ENCODE data around the gene ASB7. TPM values are rescaled to one million over a fixed set of nuclear protein-coding genes. Genes with fewer than 3 reads are reported as not detected.
"Not testable (repeated sequence)": the region's sequence is repeated elsewhere in the genome, so short reads cannot be mapped to it uniquely, and the experiment has no call there.

The ASB7 gene
- total RNA-seq, 1 donor, result 13.8 TPM

- DNase-seq (ENCODE audit: low read depth), result no peak
- H3K4me3 ChIP-seq (ENCODE audit: low read depth, low read length), result no peak overlapping the region
- TF ChIP-seq, protein P1, sequence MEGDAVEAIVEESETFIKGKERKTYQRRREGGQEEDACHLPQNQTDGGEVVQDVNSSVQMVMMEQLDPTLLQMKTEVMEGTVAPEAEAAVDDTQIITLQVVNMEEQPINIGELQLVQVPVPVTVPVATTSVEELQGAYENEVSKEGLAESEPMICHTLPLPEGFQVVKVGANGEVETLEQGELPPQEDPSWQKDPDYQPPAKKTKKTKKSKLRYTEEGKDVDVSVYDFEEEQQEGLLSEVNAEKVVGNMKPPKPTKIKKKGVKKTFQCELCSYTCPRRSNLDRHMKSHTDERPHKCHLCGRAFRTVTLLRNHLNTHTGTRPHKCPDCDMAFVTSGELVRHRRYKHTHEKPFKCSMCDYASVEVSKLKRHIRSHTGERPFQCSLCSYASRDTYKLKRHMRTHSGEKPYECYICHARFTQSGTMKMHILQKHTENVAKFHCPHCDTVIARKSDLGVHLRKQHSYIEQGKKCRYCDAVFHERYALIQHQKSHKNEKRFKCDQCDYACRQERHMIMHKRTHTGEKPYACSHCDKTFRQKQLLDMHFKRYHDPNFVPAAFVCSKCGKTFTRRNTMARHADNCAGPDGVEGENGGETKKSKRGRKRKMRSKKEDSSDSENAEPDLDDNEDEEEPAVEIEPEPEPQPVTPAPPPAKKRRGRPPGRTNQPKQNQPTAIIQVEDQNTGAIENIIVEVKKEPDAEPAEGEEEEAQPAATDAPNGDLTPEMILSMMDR (IDR thresholded peaks at IDR 0.05; ENCODE audit: insufficient read depth, low read depth, low read length), result no peak
Measured at GRCh38 chr15:100573526-100573925, 28.9 kb upstream of the ASB7 start.

GRCh38 chr15:100580414-100580813 lies 22.0 kb upstream of the ASB7 start:
- no peak overlapping the region for H3K4me3 ChIP-seq (ENCODE audit: low read depth, low read length)
- TF ChIP-seq, protein P1 (IDR thresholded peaks at IDR 0.05; ENCODE audit: insufficient read depth, low read depth, low read length), result no peak
- DNase-seq (ENCODE audit: low read depth), result no peak

DNA sequence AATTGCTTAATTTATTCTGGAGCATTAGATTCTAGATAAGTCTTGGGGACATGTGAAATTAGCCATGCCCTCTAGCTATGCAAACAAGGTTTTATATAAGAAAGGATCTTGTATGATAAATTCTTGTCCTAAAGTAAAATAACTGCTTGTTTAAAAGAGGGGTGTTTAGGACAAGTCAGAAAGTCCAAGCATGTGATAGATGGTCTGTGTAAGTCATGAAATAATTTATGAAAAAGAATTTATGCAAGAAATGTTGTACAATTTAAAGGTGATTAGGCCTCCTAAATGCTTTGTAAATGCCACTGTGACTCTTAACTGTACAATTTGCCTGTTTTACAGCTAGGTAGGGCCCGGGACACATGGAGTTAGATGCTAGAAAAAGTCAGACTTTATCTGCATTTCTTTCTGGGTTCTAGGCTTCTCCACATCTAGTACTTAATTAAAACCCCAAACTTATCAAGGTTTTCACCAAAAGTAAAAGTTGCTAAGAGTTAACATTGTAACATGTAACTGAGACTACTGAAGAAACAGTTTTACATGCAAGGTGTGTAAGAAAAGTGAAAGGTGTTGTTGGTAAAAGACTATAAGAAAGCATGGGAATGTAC lies 13.6 kb upstream of the ASB7 start:
- TF ChIP-seq, protein P1 (IDR thresholded peaks at IDR 0.05; ENCODE audit: insufficient read depth, low read depth, low read length), result no peak
- no peak overlapping the region for H3K4me3 ChIP-seq (ENCODE audit: low read depth, low read length)
- peak; percentile 9 for DNase-seq (ENCODE audit: low read depth)

DNA sequence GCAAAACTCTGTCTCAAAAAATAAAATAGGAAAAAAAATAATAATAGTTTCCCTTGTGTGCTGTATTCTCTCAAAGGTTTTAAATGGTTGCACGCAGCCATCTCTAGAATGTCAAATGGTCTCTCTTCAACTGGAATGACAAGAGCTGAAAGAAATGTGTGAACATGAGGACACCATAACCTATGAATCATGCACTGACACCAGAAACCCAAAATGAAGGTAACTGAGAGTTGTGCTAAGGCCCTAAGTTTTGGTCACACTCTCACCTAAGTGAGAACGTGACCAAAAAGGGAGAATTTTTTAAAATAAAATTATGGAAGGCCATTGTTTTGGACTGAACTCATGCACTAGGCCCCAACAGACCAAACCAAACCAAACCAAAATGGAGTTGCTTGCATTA lies 11.2 kb upstream of the ASB7 start:
- not testable (repeated sequence) for DNase-seq (ENCODE audit: low read depth)

DNA sequence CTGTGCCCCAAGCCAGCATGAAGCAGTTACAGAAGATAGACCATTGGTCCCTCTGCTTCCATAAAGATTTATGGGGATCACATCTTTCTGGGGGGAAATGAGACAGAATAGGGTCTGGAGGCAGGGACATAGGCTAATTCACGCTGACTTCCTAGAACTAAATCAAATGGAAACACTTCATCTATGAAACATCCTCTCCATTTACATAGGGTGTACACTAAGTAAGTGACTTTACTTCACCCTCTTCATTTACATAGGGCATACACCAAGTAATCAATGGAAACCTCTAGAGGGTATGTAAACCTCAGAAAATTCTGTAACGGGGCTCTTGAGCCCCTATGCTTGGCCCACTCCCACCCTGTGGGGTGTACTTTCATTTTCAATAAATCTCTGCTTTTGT lies 10.6 kb upstream of the ASB7 start:
- TF ChIP-seq, protein P1 (IDR thresholded peaks at IDR 0.05; ENCODE audit: insufficient read depth, low read depth, low read length), result no peak

More for the DNA sequence above, 11.2 kb upstream of the ASB7 start:
- H3K4me3 ChIP-seq (ENCODE audit: low read depth, low read length), result not testable (repeated sequence)

DNA sequence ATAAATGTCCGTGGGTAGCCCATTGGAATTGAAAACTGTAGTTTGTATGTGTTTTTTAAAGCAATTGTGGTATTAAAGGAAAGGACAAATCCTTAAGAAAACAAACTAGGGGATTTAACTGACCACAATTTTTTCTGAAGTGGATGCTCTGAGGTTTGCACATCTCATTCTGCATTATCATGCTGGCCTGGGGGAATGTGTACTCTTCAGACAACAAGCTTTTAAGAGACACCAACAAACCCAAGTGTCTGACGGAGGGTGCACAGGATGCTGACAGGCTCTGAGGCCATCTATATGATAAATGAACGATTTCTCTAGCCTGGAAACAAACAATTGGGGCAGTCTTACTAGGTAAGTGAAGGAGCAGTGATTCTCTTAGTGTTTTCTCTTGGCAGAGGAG lies 9.5 kb upstream of the ASB7 start:
- TF ChIP-seq, protein P1 (IDR thresholded peaks at IDR 0.05; ENCODE audit: insufficient read depth, low read depth, low read length), result no peak
- peak; percentile 69 for DNase-seq (ENCODE audit: low read depth)
- no peak overlapping the region for H3K4me3 ChIP-seq (ENCODE audit: low read depth, low read length)

More for the DNA sequence above, 10.6 kb upstream of the ASB7 start:
- H3K4me3 ChIP-seq (ENCODE audit: low read depth, low read length), result no peak overlapping the region
- DNase-seq (ENCODE audit: low read depth), result no peak

- TF ChIP-seq, protein P1 (IDR thresholded peaks at IDR 0.05; ENCODE audit: insufficient read depth, low read depth, low read length), result no peak
- no peak for DNase-seq (ENCODE audit: low read depth)
Measured at GRCh38 chr15:100593431-100593830, 9.0 kb upstream of the ASB7 start.

More at GRCh38 chr15:100593431-100593830, 9.0 kb upstream of the ASB7 start:
- H3K4me3 ChIP-seq (ENCODE audit: low read depth, low read length), result no peak overlapping the region

Measured in fibroblast of villous mesenchyme (primary cell).